Testis (tissue), 2 donors: Measurements from ENCODE around the gene SELENOW.

ENCODE experiments used
- POLR2A ChIP-seq: fragments of 450-650 bp; IDR thresholded peaks from one replicate; pipeline ENCODE4 v1.6.1; 2017; ENCODE audit warnings: antibody characterized with exemption, mild to moderate bottlenecking, moderate library complexity
- TF ChIP-seq, protein P1 (sequence below), 3 experiments: fragments of 450-650 bp in 2 of 3; fragments of 200-600 bp in 1 of 3; sonication (generic) in 1 of 3; IDR thresholded peaks; one replicate each; pipeline ENCODE4 v1.5.1; 2016 to 2019; ENCODE audit warnings: antibody characterized with exemption in 3 of 3, mild to moderate bottlenecking in 2 of 3, moderate library complexity in 1 of 3

- TF ChIP-seq, protein P1, sequence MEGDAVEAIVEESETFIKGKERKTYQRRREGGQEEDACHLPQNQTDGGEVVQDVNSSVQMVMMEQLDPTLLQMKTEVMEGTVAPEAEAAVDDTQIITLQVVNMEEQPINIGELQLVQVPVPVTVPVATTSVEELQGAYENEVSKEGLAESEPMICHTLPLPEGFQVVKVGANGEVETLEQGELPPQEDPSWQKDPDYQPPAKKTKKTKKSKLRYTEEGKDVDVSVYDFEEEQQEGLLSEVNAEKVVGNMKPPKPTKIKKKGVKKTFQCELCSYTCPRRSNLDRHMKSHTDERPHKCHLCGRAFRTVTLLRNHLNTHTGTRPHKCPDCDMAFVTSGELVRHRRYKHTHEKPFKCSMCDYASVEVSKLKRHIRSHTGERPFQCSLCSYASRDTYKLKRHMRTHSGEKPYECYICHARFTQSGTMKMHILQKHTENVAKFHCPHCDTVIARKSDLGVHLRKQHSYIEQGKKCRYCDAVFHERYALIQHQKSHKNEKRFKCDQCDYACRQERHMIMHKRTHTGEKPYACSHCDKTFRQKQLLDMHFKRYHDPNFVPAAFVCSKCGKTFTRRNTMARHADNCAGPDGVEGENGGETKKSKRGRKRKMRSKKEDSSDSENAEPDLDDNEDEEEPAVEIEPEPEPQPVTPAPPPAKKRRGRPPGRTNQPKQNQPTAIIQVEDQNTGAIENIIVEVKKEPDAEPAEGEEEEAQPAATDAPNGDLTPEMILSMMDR (IDR thresholded peaks at IDR 0.05), result no peak
- TF ChIP-seq POLR2A, result no peak
Observed at GRCh38 chr19:47742634-47743033, 35.9 kb upstream of the SELENOW start.
